Measurements from ENCODE around the gene VAV3. TPM values are rescaled to one million over a fixed set of nuclear protein-coding genes. Genes with fewer than 3 reads are reported as not detected.

VAV3 gene
- total RNA-seq, 4 donors from 2014 or later = 1.9 to 5.8 (median 3.0) TPM

GRCh38 chr1:107525145-107525544 is 439.8 kb downstream of the VAV3 start:
- intact Hi-C loops (cut with DNase I) = loop anchor here (10.0 kb wide), 1 partner anchor 250 kb away; no protein-coding TSS in a partner anchor
- no peak for DNase-seq (ENCODE audit: extremely low spot score)
- 100% methylated on average over 1 of the region's 1 CpG for WGBS
- no peaks in the 10 kb centered on the region for H3K36me3 ChIP-seq
- H3K27ac ChIP-seq (replicated peaks in 1 of 4) = no peak overlapping the region
- no peaks in the 10 kb centered on the region for H3K27me3 ChIP-seq
- no peaks in the 10 kb centered on the region for H3K9me3 ChIP-seq
- H3K4me1 ChIP-seq = peaks cover 0 to 7% (median 2%) of the 10 kb centered on the region in 4 donors
- H3K4me3 ChIP-seq = no peak overlapping the region
- TF ChIP-seq EP300 (IDR thresholded peaks at IDR 0.05) = no peak

- Histone ChIP-seq H3K27ac (replicated peaks in 1 of 4) (no peak overlapping the region), H3K9me3 (no peaks in the 10 kb centered on the region), H3K4me1 (no peaks in the 10 kb centered on the region), H3K4me3 (no peak overlapping the region), H3K27me3 (no peaks in the 10 kb centered on the region), H3K36me3 (no peaks in the 10 kb centered on the region)
- intact Hi-C loops (cut with DNase I) = loop anchor here (10.0 kb wide), 1 partner anchor 250 kb away; no protein-coding TSS in a partner anchor
- no peak for DNase-seq (ENCODE audit: extremely low spot score)
- TF ChIP-seq EP300 (IDR thresholded peaks at IDR 0.05) = no peak
- no peak for TF ChIP-seq POLR2A (IDR thresholded peaks at IDR 0.05; ENCODE audit: low read depth)
- no peak for TF ChIP-seq POLR2AphosphoS5 (IDR thresholded peaks at IDR 0.05)
- no peak for TF ChIP-seq CTCF (IDR thresholded peaks at IDR 0.05)
- 84% methylated on average over 2 of the region's 2 CpGs for WGBS
Observed at GRCh38 chr1:107524301-107524700, 440.7 kb downstream of the VAV3 start.

- intact Hi-C loops (cut with DNase I) = loop anchor here (10.0 kb wide), 1 partner anchor 249 kb away; no protein-coding TSS in a partner anchor
- no peaks in the 10 kb centered on the region for H3K36me3 ChIP-seq
- no peak overlapping the region for H3K4me3 ChIP-seq
- 62% methylated on average over 4 of the region's 4 CpGs for WGBS
- H3K9me3 ChIP-seq = no peaks in the 10 kb centered on the region
- TF ChIP-seq POLR2A (IDR thresholded peaks at IDR 0.05; ENCODE audit: low read depth) (no peak), EP300 (IDR thresholded peaks at IDR 0.05) (no peak), CTCF (IDR thresholded peaks at IDR 0.05) (no peak), POLR2AphosphoS5 (IDR thresholded peaks at IDR 0.05) (no peak)
- no peaks in the 10 kb centered on the region for H3K27me3 ChIP-seq
- no peak overlapping the region for H3K27ac ChIP-seq (replicated peaks in 1 of 4)
- no peak for DNase-seq (ENCODE audit: extremely low spot score)
- H3K4me1 ChIP-seq = no peaks in the 10 kb centered on the region
Observed at GRCh38 chr1:107523736-107524135, 441.2 kb downstream of the VAV3 start.

- H3K4me1 ChIP-seq = no peaks in the 10 kb centered on the region
- no peaks in the 10 kb centered on the region for H3K36me3 ChIP-seq
- H3K27me3 ChIP-seq = no peaks in the 10 kb centered on the region
- no peaks in the 10 kb centered on the region for H3K9me3 ChIP-seq
- 62% methylated on average over 4 of the region's 4 CpGs for WGBS
- no peak overlapping the region for H3K4me3 ChIP-seq
- TF ChIP-seq POLR2A (IDR thresholded peaks at IDR 0.05; ENCODE audit: low read depth) (no peak), POLR2AphosphoS5 (IDR thresholded peaks at IDR 0.05) (no peak), EP300 (IDR thresholded peaks at IDR 0.05) (no peak), CTCF (IDR thresholded peaks at IDR 0.05) (no peak)
- no peak for DNase-seq (ENCODE audit: extremely low spot score)
- intact Hi-C loops (cut with DNase I) = loop anchor here (10.0 kb wide), 1 partner anchor 248 kb away; no protein-coding TSS in a partner anchor
- H3K27ac ChIP-seq (replicated peaks in 1 of 4) = no peak overlapping the region
Observed at GRCh38 chr1:107523061-107523460, 441.9 kb downstream of the VAV3 start.

Small RNAs within 50 kb of the gene (small RNA-seq; reads per million reads assigned to genes)
- gene MIR7852 = 0 reads per million in 3 donors

Other genes starting within 250 kb of the VAV3 start
- gene SLC25A24, start 235.2 kb upstream of the VAV3 start, total RNA-seq = 10 to 100 TPM; 22.6 to 31.7 (median 24.0) TPM